Left hindlimb (tissue), 1 donor: Measurements from ENCODE around the gene MAP3K20.
"Not testable (repeated sequence)": the region's sequence is repeated elsewhere in the genome, so short reads cannot be mapped to it uniquely, and the experiment has no call there.

Source experiments
- DNase-seq: peaks from one replicate; pipeline ENCODE4 v3.0.0-alpha.2; 2018

The MAP3K20 gene

DNA sequence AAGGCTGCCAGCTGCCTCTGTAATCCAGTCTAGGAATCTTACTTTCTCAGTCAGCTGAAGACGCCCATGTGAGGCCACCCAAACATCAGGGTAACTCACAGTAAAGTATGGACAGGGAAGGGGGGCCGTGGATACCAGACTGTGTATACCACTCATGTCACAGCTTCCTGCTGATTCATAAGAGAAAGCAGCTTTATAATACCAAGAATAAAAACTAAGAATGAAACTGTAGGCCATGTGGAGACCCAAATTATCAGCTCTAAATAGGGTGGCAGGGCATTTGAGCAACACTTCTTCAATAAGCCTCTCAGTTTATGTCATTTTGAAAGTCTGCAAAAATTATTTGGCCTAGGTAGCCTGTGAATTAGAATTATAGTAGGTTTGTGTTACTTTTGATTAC is 164.0 kb downstream of the MAP3K20 start:
- DNase-seq = no peak

DNA sequence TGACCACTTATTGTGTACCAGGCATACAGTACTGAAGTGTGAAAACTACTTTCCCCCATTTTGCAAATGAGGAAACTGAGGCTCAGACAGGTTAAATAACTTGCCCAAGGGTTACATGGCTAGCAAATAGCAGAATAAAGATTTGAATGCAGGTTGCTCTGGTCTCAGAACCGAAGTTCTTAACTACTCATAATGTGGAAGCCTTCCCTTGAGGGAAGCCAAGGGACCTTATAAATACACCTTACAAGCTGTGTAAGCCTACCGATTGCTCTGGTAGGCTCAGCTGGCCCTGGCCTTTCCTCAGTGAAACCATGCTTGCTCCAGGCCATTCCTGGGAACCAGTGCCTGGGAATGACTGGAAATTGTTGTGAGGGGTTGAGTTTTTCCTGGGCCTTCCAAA is 164.4 kb downstream of the MAP3K20 start:
- DNase-seq = no peak

DNA sequence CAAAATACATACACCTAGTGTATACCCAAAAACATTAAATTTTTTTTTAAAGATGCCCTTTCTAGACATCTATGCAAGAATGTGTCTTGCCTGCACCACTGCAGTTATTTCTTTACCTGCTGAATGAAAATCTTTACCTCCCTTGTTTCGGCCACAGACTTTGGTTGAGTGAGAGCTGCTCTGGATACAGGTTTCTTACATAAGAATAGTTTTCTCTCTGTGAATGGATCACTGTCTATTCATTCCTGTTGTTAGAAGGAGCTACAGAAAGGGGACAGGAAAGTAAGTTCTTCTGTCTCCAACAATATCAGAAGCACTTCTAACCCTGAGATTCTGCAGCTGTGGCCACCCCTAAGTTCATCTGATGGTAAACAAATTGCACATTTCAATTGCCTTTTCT is 166.0 kb downstream of the MAP3K20 start:
- no peak for DNase-seq

DNA sequence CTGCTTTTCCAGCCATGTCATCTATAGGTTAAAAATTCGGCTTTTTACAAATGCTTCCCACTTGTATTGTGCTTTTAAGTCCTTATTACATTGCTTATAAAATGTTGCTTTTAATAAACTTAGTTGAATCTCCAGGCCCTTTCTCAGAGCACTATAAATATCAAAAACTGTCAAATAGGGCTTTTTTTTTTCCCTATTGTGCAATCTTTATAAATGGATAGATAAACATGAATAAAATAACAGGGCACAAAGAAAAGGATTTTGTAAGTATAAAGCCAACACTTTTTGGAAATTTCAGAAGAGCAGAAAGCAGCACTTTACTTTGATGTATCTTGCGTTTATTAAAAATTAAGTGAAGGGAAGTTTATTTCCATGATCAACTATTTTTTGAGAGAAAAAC is 171.5 kb downstream of the MAP3K20 start:
- no peak for DNase-seq

DNA sequence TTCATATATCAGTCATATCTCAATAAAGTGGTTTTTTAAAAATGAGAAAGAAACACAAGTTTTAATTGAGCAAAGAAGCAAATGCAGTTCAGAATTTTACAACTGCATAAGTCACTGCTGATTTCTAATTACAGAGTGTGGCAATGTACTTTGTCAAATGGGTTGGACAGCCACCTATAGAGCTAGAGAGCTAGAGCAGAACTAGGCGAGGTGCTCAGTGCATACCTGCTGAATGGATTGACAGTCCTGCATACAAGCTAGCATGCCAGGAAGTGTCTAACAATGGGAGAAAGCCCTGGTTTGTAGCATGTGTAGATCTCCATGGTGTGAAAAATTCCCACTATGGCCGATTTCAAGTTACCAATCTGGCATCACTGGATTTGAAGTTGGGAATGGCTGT is 172.7 kb downstream of the MAP3K20 start:
- DNase-seq = no peak

DNA sequence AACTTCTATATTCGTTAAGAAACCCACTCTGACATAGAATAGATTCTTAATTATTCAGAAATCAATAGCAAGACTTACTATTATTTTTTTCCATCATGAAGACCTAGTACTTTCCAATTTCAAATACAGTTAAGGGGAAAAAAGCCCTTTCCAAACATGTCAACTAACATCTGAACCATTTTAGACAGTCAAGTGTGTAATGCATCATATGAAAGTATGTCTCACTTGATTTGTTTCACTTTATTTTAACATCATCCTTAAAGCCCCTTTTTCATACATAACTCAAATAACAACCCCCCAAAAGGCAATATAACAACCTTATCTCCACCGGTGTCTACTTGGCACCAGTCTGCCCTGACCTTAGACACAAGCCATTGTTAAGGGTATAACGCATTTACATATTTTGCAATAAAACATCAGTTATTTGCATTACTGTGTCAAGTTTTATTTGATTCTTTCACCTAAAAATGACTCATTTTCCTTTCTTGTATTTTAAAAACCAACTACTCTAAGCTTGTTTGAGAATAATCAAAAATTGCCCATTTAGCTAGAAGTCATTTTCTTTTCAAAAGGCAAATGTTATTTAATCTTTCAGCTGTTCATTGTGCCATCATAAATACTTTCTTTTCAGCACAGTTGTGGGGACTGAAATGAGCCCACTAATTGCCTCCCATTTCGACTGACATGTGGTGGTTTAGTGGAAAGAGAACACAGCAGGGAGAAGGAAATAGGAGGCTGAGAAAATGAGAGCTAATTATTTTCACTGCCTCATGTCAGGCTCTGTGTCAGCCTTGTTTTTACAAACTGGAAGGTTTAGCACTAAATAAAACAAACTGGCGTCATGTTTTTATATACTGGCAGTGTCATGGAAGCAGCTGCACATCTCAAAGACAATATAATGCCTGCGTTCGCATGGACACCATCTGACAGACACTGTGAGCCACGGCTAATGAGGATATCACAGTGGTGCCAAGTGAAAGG is 174.3 kb downstream of the MAP3K20 start:
- no peak for DNase-seq

DNA sequence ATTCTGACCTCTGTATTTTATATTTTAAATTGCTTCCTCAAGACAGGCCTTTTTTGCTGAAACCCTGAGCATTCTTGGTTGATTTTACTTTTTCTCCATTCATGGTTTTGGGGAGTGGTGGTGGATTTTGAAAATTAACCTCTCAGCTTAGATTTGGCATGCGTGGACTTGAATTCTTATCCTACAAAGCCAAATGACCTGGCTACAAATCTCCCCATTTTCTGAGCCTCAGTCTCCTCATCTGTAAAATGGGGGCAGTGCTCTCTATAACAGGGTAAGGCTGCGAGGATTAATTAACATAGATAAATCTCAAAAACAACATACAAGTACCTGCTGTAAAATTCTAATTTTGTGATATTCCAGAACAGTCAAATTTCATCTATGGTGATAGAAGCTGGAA is 175.6 kb downstream of the MAP3K20 start:
- DNase-seq = no peak

DNA sequence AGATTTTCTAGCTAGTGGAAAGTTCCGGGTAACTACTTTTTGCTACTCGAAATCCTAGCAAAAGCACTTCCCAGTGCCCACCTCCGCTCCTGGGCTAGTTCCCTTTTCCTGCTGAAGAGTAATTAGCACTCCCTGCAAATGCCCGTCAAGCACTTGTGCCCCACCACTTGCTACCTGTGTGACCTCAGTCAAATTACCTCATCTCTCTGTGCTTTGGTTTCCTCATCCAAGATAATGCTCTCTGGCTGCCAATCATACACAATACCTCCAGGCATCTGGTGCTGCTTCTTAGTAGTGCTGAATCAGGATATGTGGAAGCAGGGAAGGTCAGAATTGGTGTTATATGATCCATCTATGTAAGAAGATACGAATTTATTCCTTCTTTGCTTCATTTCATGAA is 176.9 kb downstream of the MAP3K20 start:
- DNase-seq = no peak

DNA sequence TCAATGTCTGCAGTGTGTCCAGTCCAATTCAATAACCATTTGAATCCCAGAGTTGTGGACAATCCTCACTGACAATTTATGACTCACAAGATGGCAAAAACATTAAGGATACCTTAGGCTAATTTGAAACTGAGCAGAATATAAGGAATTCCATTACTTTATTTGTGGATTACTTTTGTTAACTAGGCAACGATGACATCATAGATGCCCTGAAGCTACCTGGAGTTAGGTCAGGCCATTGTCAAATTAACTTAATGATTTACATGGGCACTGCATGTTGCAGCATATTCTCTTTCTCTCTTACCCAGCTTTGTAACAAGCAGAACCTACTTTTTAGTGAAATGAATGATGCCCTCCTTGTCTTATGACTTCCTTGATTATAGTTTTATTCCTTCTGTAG is 179.0 kb downstream of the MAP3K20 start:
- no peak for DNase-seq

DNA sequence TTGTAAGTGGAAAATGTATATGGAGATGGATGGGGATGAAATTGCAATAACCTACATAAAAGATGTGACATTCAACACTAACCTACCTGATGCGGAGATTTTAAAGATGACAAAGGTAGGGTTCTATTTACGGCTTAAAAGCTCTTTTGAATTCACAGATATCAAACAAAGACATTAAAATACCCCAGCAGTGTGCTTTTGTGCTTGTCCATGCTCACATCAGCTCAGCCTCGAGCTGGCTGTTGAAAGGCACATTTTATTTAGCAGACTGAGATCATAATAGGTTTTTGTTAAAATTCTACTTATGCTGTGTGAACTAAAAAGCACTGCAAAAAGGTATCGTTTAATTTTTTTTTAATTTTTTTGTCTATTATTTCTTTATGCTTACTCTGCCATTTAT is 183.1 kb downstream of the MAP3K20 start:
- DNase-seq = no peak

DNA sequence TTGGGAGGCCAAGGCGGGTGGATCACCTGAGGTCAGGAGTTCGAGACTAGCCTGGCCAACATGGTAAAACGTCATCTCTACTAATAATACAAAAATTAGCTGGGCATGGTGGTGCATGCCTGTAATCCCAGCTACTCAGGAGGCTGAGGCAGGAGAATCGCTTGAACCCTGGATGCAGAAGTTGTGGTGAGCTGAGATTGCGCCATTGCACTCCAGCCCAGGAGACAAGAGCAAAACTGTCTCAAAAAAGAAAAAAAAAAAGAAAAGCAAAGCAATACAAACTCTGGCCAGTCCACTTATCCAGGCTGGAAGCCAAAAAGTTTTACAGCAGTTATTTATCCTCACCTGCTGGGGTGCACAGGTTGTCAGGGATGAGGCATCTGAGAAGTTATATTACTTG is 186.7 kb downstream of the MAP3K20 start:
- DNase-seq = not testable (repeated sequence)

DNA sequence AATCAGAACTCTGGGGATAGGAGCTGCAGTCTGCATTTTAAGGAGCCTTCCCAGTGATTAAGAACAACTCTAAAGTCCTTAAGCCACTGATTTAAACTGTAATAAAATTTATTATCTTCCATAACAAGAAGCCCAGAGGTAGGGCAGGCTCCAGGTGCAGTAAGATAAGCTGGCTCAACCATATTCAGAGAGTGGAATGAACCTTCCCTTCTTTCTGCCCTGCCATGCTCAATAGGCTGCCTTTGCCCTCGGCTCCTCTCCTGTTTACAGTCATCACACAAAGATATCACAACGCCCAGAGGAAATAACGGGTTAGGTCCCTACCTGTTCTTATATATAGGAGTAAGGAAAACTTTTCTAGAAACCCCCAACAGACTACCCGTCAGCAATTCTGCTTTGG is 188.5 kb downstream of the MAP3K20 start:
- no peak for DNase-seq

DNA sequence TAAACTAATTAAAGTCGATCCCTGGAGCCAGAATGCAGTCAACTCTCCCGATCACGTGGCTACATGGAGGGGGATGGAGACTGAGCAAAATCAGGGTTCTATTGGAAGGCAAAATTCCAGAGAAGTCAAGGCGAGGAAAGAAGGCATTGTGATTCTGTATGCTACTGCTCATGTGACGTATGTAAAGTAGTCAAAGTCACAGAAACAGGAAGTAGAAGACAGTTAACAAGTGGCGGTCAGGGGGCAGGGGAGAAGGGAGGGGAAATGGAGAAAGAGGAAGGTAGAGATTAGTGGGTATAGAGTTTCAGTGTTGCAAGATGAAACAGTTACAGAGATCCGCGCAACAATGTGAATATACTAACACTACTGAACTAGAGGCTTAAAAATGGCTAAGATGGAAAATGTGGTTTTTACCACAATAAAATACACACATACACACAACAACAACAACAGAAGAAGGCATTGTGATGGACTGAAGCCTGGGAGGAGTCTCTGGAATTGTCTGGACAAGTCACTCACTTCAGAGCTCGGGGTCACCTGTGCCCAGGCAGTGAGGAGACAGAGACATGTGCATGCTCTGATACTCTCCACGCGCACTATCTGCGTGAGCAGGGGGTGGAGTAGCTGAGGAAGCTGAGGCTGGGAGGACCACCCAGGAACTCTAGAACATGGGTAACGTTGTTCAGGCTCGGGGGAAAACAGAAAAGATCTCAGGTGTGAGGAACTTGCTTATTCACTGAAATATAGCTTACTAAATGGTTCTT is 189.1 kb downstream of the MAP3K20 start:
- DNase-seq = no peak

DNA sequence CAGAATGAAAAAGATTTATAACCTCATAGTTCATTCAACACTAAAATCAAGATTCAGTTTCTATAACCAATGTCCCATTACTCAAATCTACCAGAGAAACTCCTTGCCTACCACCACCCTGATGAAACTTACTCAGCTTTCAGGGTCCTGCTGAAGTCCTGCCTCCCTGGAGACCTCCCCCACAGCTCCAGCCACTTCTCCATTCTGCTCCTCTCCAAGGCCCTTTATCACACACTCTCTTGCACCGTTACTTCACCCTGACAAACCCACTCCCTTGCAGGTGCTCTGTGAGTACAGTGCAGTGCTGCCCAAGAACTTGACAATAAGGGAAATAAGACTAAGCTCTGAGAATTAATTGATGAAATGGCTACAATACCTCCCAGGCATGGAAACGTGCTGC is 195.5 kb downstream of the MAP3K20 start:
- DNase-seq = no peak

DNA sequence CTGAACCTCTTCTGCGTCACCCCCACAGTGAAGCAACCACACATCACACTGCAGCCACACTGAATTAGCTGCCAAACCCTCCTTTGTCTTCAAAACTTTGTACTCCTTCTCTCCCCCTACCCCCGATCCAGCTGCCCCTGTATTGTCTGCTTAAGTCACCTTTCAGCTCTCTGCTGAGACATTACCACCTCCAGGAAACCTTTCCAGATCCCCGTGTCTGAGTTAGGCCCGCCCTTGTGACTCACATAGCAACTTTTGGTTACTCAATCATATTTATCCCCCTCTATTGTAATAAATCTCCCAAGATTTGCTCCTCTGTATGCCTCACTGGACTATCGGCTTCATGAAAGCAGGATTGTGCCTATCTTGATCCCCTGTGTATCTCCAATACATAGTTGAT is 196.2 kb downstream of the MAP3K20 start:
- DNase-seq = no peak

DNA sequence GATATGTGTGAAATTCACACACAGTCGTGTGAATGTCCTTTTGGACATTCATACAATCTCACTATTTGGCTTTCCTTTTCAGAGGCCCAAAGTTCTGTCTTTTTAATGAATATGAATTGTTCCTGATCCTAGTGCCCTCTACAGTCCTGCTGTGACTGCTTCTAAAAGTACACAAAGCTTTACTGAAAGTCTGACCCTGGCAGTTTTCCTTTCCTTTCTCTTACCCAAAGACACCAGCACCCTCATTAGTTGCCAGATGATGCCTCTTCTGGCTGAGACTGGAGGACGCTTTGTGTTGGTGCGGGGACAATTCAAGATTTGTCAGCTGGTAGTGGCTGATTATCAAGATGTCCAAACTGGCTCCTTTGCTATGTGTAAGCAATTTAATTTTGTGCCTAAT is 197.2 kb downstream of the MAP3K20 start:
- DNase-seq = no peak

DNA sequence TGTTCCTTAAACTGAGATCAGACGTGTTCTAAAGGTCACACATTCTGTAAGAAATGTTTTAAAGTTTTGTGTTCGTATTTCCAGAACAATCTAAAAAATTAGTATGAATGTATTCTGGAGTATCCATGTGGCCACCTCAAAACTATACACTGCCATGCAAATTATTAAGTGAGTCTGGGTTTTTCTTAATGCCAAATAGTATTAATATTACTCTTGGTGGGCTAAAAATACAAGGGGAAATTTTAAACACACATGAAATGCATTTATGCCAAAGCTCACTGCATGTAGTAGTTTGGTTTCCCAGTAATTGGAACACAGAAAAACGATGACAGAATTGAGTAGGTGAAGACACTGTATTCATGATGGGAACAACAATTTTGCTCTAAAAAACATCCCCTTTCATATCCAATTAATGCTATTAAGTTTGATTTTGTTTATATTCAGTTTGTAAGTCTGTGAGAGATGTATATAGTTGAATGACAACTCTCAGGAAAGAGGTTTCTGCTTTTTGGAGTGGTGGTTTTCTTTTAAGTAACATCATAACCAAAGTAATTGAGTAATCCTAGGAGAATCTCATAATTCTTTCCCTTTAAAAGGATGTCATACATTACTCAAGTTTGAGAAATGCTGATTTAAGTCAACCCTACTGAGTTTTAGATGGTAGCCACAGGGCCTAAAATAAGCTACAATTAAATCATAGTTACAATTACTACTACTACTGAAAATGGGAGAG is 203.3 kb downstream of the MAP3K20 start:
- DNase-seq = no peak

DNA sequence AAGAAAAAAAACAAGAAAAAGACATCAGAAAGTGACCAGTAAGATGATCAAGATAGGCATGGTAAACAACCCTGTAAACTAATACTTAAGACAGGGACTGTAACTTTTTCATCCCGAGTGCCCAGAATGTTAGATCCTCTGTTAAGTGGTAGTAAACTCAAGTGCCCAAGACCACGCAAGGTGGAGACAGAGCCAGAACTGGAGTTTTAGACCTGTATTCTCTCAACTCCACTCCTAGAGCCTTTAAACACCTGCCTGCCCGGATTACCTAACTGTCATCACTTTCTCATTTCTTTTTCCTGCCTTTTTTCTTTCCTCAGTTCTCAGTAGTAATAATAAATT is 203.9 kb downstream of the MAP3K20 start:
- no peak for DNase-seq

DNA sequence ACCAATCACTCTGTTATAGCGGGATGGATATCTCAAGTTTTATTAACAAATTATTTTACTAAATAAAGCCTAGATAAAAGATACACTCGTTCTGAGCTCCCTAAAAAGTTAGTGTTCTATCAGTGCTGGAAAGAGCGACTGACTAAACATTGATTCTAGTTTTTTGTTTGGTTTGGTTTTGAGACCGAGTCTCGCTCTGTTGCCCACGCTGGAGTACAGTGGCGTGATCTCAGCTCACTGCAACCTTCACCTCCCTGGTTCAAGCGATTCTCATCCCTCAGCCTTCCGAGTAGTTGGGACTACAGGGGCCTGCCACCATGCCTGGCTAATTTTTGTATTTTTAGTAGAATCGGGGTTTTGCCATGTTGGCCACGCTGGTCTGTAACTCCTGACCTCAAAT is 205.2 kb downstream of the MAP3K20 start:
- DNase-seq = no peak

DNA sequence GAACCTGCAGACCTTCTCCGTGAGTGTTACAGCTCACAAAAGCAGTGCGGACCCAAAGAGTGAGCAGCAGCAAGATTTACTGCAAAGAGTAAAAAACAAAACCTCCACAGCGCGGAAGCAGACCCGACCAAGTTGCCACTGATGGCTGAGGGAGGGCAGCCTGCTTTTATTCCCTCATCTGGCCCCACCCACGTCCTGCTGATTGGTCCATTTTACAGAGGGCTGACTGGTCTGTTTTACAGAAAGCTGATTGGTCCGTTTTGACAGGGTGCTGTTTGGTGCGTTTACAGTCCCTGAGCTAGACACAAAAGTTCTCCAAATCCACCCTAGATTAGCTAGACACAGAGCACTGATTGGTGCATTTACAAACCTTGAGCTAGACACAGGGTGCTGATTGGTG is 206.3 kb downstream of the MAP3K20 start:
- not testable (repeated sequence) for DNase-seq

DNA sequence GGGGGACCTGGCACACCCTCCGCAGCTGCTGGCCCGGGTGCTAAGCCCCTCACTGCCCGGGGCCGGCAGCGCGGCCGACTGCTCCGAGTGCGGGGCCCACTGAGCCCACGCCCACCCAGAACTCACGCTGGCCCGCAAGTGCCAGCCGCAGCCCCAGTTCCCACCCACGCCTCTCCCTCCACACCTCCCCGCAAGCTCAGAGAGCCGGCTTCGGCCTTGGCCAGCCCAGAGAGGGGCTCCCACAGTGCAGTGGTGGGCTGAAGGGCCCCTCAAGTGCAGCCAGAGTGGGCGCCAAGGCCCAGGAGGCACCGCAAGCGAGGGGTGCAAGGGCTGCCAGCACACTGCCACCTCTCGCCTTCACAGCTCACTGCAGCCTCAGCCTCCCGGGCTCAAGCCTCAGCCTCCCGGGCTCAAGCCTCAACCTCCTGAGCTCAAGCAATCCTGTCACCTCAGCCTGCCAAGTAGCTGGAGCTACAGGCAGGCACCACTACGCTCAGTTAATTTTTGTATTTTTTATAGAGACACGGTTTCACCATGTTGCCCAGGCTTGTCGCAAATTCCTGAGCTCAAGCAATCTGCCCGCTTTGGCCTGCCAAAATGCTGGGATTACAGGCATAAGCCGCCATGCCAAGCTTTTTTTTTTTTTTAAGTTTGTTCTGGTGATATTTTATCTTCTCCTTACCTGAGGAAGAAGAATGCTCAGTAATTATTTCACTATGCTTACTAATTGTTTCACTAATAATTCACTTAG is 207.3 kb downstream of the MAP3K20 start:
- DNase-seq = no peak

DNA sequence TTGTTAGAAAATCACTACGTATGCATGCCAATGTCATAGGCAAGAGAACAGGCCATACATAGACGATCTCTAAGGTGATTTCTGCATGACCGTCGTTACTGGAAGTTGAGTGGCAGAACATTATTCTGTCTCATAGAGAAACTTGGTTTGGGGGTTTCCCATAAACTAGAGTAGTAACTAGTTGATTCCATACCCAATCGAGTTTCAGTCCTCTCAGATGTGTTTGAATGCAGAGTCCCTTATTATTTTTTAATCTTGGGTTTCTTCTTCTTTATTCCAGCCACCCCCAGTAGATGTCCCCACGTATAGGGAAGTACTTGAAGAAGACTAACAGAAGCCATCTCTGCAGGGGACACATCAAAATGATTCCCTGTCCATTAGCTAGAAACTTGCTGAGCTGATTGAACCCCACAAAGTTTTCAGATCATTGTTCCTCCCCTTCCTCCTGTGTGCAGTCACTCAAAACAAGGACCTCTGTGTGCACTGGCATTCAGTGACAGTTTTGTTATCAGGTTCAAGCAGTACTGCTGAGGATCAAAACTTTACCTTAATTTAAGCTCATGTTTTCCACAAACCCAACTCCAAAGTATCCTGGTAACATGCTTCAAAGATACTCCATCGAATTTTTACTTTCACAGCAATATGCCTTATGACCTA is 210.6 kb downstream of the MAP3K20 start:
- no peak for DNase-seq
